GM23338 (cell line): ENCODE results near the gene RAP1GAP2. TPM values are rescaled to one million over a fixed set of nuclear protein-coding genes. Genes with fewer than 3 reads are reported as not detected.

ENCODE experiments used
- ATAC-seq: fragments of 200-7000 bp; cut with Tn5 transposase; 3 replicates; pipeline ENCODE4 v1.9.1; 2020
- DNase-seq: peaks from one replicate; pipeline ENCODE4 v3.0.0-alpha.2; 2015; ENCODE audit warnings: low spot score
- H2AFZ ChIP-seq: fragments of 200-600 bp; sonication (generic); 2 replicates; pipeline ENCODE4 v1.8.0; 2016; ENCODE audit warnings: antibody characterized with exemption, mild to moderate bottlenecking, moderate library complexity
- H3F3A ChIP-seq: fragments of 200-600 bp; sonication (generic); replicated peaks from 2 replicates; pipeline ENCODE4 v1.8.0; 2017; ENCODE audit warnings: antibody characterized with exemption, mixed run types, low read depth
- H3K27ac ChIP-seq: fragments of 200-600 bp; sonication (generic); 2 replicates; pipeline ENCODE4 v1.6.1; 2016; ENCODE audit warnings: low read depth
- H3K27me3 ChIP-seq: fragments of 200-600 bp; sonication (generic); 2 replicates; pipeline ENCODE4 v1.8.0; 2016; ENCODE audit warnings: mild to moderate bottlenecking, mixed run types, moderate library complexity; ENCODE audit not compliant: insufficient read depth
- H3K36me3 ChIP-seq: fragments of 200-600 bp; sonication (generic); 2 replicates; pipeline ENCODE4 v1.8.0; 2016; ENCODE audit warnings: mild to moderate bottlenecking; ENCODE audit not compliant: insufficient read depth
- H3K4me1 ChIP-seq: fragments of 200-600 bp; sonication (generic); 2 replicates; pipeline ENCODE4 v1.8.0; 2016; ENCODE audit warnings: mild to moderate bottlenecking, moderate library complexity; ENCODE audit not compliant: insufficient read depth
- H3K4me2 ChIP-seq: fragments of 200-600 bp; sonication (generic); 2 replicates; pipeline ENCODE4 v1.7.1; 2017; ENCODE audit warnings: mixed run types
- H3K4me3 ChIP-seq: fragments of 200-600 bp; sonication (generic); 2 replicates; pipeline ENCODE4 v1.6.1; 2016; ENCODE audit warnings: mixed run types
- H3K79me2 ChIP-seq: fragments of 200-600 bp; sonication (generic); replicated peaks from 2 replicates; pipeline ENCODE4 v1.8.0; 2017; ENCODE audit warnings: mild to moderate bottlenecking; ENCODE audit not compliant: insufficient read depth
- H3K9me2 ChIP-seq: fragments of 200-600 bp; sonication (generic); 2 replicates; pipeline ENCODE4 v1.8.0; 2017; ENCODE audit not compliant: insufficient read depth
- H4K20me1 ChIP-seq: fragments of 200-600 bp; sonication (generic); replicated peaks from 2 replicates; pipeline ENCODE4 v1.8.0; 2017; ENCODE audit warnings: mild to moderate bottlenecking; ENCODE audit not compliant: insufficient read depth
- H3K27ac Mint-ChIP-seq: 2 replicates; pipeline ENCODE4 v1.8.0; 2020; ENCODE audit warnings: inconsistent platforms, mild to moderate bottlenecking, moderate library complexity, mixed read lengths
- H3K27me3 Mint-ChIP-seq: 3 replicates; pipeline ENCODE4 v1.8.0; 2022; ENCODE audit warnings: low read depth, mild to moderate bottlenecking, moderate library complexity, mixed read lengths, inconsistent platforms; ENCODE audit not compliant: insufficient read depth, poor library complexity
- H3K36me3 Mint-ChIP-seq: 3 replicates; pipeline ENCODE4 v1.8.0; 2021; ENCODE audit warnings: low read depth, mild to moderate bottlenecking, inconsistent platforms, moderate library complexity, mixed read lengths
- H3K4me1 Mint-ChIP-seq: 3 replicates; pipeline ENCODE4 v1.8.0; 2020; ENCODE audit warnings: mild to moderate bottlenecking, inconsistent platforms, mixed read lengths
- H3K4me3 Mint-ChIP-seq: 3 replicates; pipeline ENCODE4 v1.8.0; 2021; ENCODE audit warnings: moderate library complexity, mild to moderate bottlenecking, inconsistent platforms, mixed read lengths
- H3K9me3 Mint-ChIP-seq: 3 replicates; pipeline ENCODE4 v1.8.0; 2020; ENCODE audit warnings: moderate library complexity, mild to moderate bottlenecking, inconsistent platforms, mixed read lengths
- CREB1 ChIP-seq: fragments of 250-450 bp; sonication (Bioruptor Pico); IDR thresholded peaks from 2 replicates; pipeline ENCODE4 v1.5.0; 2020; ENCODE audit warnings: low read depth, mild to moderate bottlenecking, moderate library complexity
- EZH2 ChIP-seq: fragments of 200-600 bp; sonication (generic); IDR thresholded peaks from one replicate; pipeline ENCODE4 v1.8.0; 2017; ENCODE audit warnings: antibody characterized with exemption, mild to moderate bottlenecking, low read depth; ENCODE audit not compliant: unreplicated experiment
- EZH2phosphoT487 ChIP-seq: fragments of 200-600 bp; sonication (generic); IDR thresholded peaks from one replicate; pipeline ENCODE4 v1.8.1; 2018; ENCODE audit warnings: antibody characterized with exemption; ENCODE audit not compliant: unreplicated experiment
- JUNB ChIP-seq: IDR thresholded peaks from one replicate; pipeline ENCODE4 v1.6.1; 2016; ENCODE audit warnings: antibody characterized with exemption; ENCODE audit not compliant: unreplicated experiment
- NANOG ChIP-seq: IDR thresholded peaks from 2 replicates; pipeline ENCODE4 v1.6.1; 2016; ENCODE audit warnings: antibody characterized with exemption, borderline replicate concordance
- POLR2AphosphoS5 ChIP-seq: IDR thresholded peaks from 2 replicates; pipeline ENCODE4 v1.6.1; 2016; ENCODE audit warnings: antibody characterized with exemption, low read depth
- STAT1 ChIP-seq: IDR thresholded peaks from one replicate; pipeline ENCODE4 v1.6.1; 2016; ENCODE audit warnings: antibody characterized with exemption; ENCODE audit not compliant: unreplicated experiment
- ZNF114 ChIP-seq: fragments of 250-450 bp; sonication (Bioruptor Pico); IDR thresholded peaks from 2 replicates; pipeline ENCODE4 v1.5.0; 2020; ENCODE audit warnings: mild to moderate bottlenecking, moderate library complexity
- ZNF331 ChIP-seq: fragments of 250-450 bp; sonication (Bioruptor Pico); IDR thresholded peaks from 2 replicates; pipeline ENCODE4 v1.5.0; 2020; ENCODE audit warnings: low read depth, mild to moderate bottlenecking, moderate library complexity
- polyA plus RNA-seq: library from polyadenylated mRNA; unstranded; fragments of >200 nt; fragmentation: Nextera tagmentation; extraction: Ambion mirVana; gene quantifications from 2 replicates; pipeline ENCODE4 v1.2.1, GENCODE V29; 2016
- total RNA-seq: library from RNA; depleted of rRNA; stranded (reverse); fragments of >200 nt; shearing (Covaris generic); gene quantifications from 2 replicates; pipeline ENCODE4 v1.2.3, GENCODE V29; 2014
- TF ChIP-seq, protein P1 (sequence below): IDR thresholded peaks from 2 replicates; pipeline ENCODE4 v1.6.1; 2016; ENCODE audit warnings: antibody characterized with exemption
- TF ChIP-seq, protein P2 (sequence below), 2 experiments: fragments of 200-600 bp in 1 of 2; sonication (generic) in 1 of 2; conservative IDR thresholded peaks; 2 replicates each; pipeline versions ENCODE4 v1.5.1 to v1.6.1; 2016 to 2017; ENCODE audit warnings: antibody characterized with exemption in 2 of 2, low read depth in 2 of 2, mild to moderate bottlenecking in 2 of 2, moderate library complexity in 1 of 2
- TF ChIP-seq, protein P3 (sequence below): IDR thresholded peaks from one replicate; pipeline ENCODE4 v1.6.1; 2018; ENCODE audit warnings: antibody characterized with exemption; ENCODE audit not compliant: unreplicated experiment
- TF ChIP-seq, protein P4 (sequence below): fragments of 250-450 bp; sonication (Bioruptor Pico); IDR thresholded peaks from 2 replicates; pipeline ENCODE4 v1.5.0; 2020; ENCODE audit warnings: mild to moderate bottlenecking, moderate library complexity

RAP1GAP2 gene
- total and polyA plus RNA-seq, 2 experiments from 2014 or later, result 17.8 to 46.1 TPM

DNA sequence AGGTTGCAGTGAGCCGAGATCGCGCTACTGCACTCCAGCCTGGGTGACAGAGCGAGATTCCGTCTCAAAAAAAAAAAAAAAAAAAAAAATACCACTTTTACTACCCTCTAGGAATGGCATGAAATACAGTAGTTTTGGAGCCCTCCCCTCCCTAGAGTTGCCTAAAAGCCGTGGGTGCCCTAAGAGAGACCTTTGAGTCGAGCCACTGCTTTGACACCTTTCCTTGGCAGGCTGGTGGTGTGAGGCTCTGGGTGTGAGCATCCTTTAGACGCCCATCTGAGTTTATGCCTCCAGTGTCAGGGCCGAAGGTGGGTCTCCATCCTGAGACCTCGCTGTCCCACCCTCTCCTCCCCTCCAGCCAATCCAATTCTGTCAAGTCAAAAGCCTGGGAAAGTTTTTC, 46.2 kb downstream of the RAP1GAP2 start:
- ATAC-seq (no peak), DNase-seq (no peak)
- Mint-ChIP-seq H3K27me3 (peaks cover 4% of the 10 kb centered on the region), H3K4me3 (no peak overlapping the region), H3K4me1 (peaks cover 10% of the 10 kb centered on the region), H3K9me3 (no peaks in the 10 kb centered on the region), H3K36me3 (no peaks in the 10 kb centered on the region), H3K27ac (no peak overlapping the region)
- Histone ChIP-seq H2AFZ (no peak overlapping the region), H3K9me2 (no peaks in the 10 kb centered on the region), H3K27ac (no peak overlapping the region), H3F3A (no peaks in the 10 kb centered on the region), H3K4me2 (no peak overlapping the region), H3K4me1 (peaks cover 17% of the 10 kb centered on the region), H4K20me1 (no peaks in the 10 kb centered on the region; the same call in 1 of the 2 replicates), H3K36me3 (no peaks in the 10 kb centered on the region), H3K79me2 (no peaks in the 10 kb centered on the region), H3K27me3 (no peaks in the 10 kb centered on the region), H3K4me3 (no peak overlapping the region)
- TF ChIP-seq STAT1 (no peak), JUNB (no peak), CREB1 (CRISPR knock-in tag) (no peak), EZH2 (no peak), POLR2AphosphoS5 (no peak), EZH2phosphoT487 (no peak), NANOG (no peak), ZNF114 (CRISPR knock-in tag) (no peak), ZNF331 (no peak)
- TF ChIP-seq, protein P1, sequence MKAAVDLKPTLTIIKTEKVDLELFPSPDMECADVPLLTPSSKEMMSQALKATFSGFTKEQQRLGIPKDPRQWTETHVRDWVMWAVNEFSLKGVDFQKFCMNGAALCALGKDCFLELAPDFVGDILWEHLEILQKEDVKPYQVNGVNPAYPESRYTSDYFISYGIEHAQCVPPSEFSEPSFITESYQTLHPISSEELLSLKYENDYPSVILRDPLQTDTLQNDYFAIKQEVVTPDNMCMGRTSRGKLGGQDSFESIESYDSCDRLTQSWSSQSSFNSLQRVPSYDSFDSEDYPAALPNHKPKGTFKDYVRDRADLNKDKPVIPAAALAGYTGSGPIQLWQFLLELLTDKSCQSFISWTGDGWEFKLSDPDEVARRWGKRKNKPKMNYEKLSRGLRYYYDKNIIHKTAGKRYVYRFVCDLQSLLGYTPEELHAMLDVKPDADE, result no peak
- TF ChIP-seq, protein P2, sequence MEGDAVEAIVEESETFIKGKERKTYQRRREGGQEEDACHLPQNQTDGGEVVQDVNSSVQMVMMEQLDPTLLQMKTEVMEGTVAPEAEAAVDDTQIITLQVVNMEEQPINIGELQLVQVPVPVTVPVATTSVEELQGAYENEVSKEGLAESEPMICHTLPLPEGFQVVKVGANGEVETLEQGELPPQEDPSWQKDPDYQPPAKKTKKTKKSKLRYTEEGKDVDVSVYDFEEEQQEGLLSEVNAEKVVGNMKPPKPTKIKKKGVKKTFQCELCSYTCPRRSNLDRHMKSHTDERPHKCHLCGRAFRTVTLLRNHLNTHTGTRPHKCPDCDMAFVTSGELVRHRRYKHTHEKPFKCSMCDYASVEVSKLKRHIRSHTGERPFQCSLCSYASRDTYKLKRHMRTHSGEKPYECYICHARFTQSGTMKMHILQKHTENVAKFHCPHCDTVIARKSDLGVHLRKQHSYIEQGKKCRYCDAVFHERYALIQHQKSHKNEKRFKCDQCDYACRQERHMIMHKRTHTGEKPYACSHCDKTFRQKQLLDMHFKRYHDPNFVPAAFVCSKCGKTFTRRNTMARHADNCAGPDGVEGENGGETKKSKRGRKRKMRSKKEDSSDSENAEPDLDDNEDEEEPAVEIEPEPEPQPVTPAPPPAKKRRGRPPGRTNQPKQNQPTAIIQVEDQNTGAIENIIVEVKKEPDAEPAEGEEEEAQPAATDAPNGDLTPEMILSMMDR (conservative IDR thresholded peaks at IDR 0.05; ENCODE audit: low read depth in 2 of 2), result no peak
- TF ChIP-seq, protein P3, sequence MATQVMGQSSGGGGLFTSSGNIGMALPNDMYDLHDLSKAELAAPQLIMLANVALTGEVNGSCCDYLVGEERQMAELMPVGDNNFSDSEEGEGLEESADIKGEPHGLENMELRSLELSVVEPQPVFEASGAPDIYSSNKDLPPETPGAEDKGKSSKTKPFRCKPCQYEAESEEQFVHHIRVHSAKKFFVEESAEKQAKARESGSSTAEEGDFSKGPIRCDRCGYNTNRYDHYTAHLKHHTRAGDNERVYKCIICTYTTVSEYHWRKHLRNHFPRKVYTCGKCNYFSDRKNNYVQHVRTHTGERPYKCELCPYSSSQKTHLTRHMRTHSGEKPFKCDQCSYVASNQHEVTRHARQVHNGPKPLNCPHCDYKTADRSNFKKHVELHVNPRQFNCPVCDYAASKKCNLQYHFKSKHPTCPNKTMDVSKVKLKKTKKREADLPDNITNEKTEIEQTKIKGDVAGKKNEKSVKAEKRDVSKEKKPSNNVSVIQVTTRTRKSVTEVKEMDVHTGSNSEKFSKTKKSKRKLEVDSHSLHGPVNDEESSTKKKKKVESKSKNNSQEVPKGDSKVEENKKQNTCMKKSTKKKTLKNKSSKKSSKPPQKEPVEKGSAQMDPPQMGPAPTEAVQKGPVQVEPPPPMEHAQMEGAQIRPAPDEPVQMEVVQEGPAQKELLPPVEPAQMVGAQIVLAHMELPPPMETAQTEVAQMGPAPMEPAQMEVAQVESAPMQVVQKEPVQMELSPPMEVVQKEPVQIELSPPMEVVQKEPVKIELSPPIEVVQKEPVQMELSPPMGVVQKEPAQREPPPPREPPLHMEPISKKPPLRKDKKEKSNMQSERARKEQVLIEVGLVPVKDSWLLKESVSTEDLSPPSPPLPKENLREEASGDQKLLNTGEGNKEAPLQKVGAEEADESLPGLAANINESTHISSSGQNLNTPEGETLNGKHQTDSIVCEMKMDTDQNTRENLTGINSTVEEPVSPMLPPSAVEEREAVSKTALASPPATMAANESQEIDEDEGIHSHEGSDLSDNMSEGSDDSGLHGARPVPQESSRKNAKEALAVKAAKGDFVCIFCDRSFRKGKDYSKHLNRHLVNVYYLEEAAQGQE, result no peak
- TF ChIP-seq, protein P4, sequence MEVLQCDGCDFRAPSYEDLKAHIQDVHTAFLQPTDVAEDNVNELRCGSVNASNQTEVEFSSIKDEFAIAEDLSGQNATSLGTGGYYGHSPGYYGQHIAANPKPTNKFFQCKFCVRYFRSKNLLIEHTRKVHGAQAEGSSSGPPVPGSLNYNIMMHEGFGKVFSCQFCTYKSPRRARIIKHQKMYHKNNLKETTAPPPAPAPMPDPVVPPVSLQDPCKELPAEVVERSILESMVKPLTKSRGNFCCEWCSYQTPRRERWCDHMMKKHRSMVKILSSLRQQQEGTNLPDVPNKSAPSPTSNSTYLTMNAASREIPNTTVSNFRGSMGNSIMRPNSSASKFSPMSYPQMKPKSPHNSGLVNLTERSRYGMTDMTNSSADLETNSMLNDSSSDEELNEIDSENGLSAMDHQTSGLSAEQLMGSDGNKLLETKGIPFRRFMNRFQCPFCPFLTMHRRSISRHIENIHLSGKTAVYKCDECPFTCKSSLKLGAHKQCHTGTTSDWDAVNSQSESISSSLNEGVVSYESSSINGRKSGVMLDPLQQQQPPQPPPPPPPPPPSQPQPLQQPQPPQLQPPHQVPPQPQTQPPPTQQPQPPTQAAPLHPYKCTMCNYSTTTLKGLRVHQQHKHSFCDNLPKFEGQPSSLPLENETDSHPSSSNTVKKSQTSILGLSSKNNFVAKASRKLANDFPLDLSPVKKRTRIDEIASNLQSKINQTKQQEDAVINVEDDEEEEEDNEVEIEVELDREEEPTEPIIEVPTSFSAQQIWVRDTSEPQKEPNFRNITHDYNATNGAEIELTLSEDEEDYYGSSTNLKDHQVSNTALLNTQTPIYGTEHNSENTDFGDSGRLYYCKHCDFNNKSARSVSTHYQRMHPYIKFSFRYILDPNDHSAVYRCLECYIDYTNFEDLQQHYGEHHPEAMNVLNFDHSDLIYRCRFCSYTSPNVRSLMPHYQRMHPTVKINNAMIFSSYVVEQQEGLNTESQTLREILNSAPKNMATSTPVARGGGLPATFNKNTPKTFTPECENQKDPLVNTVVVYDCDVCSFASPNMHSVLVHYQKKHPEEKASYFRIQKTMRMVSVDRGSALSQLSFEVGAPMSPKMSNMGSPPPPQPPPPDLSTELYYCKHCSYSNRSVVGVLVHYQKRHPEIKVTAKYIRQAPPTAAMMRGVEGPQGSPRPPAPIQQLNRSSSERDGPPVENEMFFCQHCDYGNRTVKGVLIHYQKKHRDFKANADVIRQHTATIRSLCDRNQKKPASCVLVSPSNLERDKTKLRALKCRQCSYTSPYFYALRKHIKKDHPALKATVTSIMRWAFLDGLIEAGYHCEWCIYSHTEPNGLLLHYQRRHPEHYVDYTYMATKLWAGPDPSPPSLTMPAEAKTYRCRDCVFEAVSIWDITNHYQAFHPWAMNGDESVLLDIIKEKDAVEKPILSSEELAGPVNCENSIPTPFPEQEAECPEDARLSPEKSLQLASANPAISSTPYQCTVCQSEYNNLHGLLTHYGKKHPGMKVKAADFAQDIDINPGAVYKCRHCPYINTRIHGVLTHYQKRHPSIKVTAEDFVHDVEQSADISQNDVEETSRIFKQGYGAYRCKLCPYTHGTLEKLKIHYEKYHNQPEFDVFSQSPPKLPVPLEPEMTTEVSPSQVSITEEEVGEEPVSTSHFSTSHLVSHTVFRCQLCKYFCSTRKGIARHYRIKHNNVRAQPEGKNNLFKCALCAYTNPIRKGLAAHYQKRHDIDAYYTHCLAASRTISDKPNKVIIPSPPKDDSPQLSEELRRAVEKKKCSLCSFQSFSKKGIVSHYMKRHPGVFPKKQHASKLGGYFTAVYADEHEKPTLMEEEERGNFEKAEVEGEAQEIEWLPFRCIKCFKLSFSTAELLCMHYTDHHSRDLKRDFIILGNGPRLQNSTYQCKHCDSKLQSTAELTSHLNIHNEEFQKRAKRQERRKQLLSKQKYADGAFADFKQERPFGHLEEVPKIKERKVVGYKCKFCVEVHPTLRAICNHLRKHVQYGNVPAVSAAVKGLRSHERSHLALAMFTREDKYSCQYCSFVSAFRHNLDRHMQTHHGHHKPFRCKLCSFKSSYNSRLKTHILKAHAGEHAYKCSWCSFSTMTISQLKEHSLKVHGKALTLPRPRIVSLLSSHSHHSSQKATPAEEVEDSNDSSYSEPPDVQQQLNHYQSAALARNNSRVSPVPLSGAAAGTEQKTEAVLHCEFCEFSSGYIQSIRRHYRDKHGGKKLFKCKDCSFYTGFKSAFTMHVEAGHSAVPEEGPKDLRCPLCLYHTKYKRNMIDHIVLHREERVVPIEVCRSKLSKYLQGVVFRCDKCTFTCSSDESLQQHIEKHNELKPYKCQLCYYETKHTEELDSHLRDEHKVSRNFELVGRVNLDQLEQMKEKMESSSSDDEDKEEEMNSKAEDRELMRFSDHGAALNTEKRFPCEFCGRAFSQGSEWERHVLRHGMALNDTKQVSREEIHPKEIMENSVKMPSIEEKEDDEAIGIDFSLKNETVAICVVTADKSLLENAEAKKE (CRISPR knock-in tag), result no peak
